H1 (cell line): Measurements from ENCODE around the gene PRF1.

Source experiments
- BRCA1 ChIP-seq: IDR thresholded peaks from 2 replicates; pipeline ENCODE4 v1.6.1; 2012; ENCODE audit warnings: low read depth, low read length, improper control_type of control experiment
- CHD2 ChIP-seq: IDR thresholded peaks from 2 replicates; pipeline ENCODE4 v1.6.1; 2012; ENCODE audit warnings: low read length, improper control_type of control experiment
- EP300 ChIP-seq, 2 experiments: IDR thresholded peaks; 1 replicate in 1 of 2; 2 replicates in 1 of 2; pipeline ENCODE4 v1.6.1; 2011 to 2012; ENCODE audit warnings: low read depth in 2 of 2, low read length in 2 of 2, mild to moderate bottlenecking in 2 of 2, borderline replicate concordance in 1 of 2, inconsistent platforms in 1 of 2, moderate library complexity in 1 of 2
- EZH2 ChIP-seq: fragments of 200-600 bp; sonication (generic); IDR thresholded peaks from 2 replicates; pipeline ENCODE4 v1.7.1; 2012; ENCODE audit warnings: low read depth, mild to moderate bottlenecking, moderate library complexity, low read length, inconsistent platforms; ENCODE audit not compliant: severe bottlenecking
- KDM1A ChIP-seq: fragments of 200-600, 300-600 bp; sonication (generic); IDR thresholded peaks from 2 replicates; pipeline ENCODE4 v1.7.1; 2016; ENCODE audit warnings: mild to moderate bottlenecking, low read length, borderline replicate concordance
- POLR2A ChIP-seq, 2 experiments: IDR thresholded peaks; 1 replicate in 1 of 2; 2 replicates in 1 of 2; pipeline ENCODE4 v1.6.1; 2011; ENCODE audit warnings: low read depth in 2 of 2, low read length in 2 of 2, mild to moderate bottlenecking in 2 of 2; ENCODE audit errors: control extremely low read depth in 1 of 2
- POLR2AphosphoS5 ChIP-seq: IDR thresholded peaks from 2 replicates; pipeline ENCODE4 v1.6.1; 2011; ENCODE audit warnings: low read depth, low read length
- RFX5 ChIP-seq: IDR thresholded peaks from 2 replicates; pipeline ENCODE4 v1.6.1; 2011; ENCODE audit warnings: low read depth, low read length, improper control_type of control experiment, borderline replicate concordance
- SUZ12 ChIP-seq: fragments of 200-600 bp; sonication (generic); IDR thresholded peaks from 2 replicates; pipeline ENCODE4 v1.6.1; 2012; ENCODE audit warnings: mild to moderate bottlenecking, inconsistent platforms, low read length, moderate library complexity, mixed read lengths
- TF ChIP-seq, protein P1 (sequence below): IDR thresholded peaks from 2 replicates; pipeline ENCODE4 v1.6.1; 2011; ENCODE audit warnings: low read depth, mild to moderate bottlenecking, low read length; ENCODE audit not compliant: insufficient read depth
- TF ChIP-seq, protein P2 (sequence below), 3 experiments: IDR thresholded peaks; 1 replicate in 2 of 3; 2 replicates in 1 of 3; pipeline versions ENCODE4 v1.5.1 to v1.6.1; 2011; ENCODE audit warnings: low read length in 3 of 3, mild to moderate bottlenecking in 3 of 3, inconsistent platforms in 2 of 3, low read depth in 1 of 3, moderate library complexity in 1 of 3; ENCODE audit not compliant: insufficient read depth in 1 of 3; ENCODE audit errors: control extremely low read depth in 1 of 3

DNA sequence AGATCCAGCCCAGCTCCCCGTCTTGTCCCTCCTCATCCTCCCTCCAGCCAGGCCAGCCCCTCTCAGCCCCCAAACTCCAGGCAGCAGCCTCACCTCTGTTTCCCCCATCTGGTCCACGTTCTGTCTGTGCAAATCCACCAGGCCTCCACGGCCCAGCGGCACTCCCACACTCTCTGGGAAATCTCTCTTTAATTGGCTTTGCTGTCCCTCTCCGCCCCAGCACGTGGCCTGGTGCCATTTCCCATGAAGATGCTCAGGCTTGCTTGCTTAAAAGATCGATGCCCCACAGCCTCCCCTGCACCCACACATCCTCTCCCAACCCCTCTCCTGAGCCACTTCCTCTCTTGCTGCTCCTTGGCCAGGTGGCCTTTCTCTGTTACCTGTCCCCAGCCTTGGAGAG lies 39.3 kb downstream of the PRF1 start:
- TF ChIP-seq, protein P1, sequence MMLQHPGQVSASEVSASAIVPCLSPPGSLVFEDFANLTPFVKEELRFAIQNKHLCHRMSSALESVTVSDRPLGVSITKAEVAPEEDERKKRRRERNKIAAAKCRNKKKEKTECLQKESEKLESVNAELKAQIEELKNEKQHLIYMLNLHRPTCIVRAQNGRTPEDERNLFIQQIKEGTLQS: no peak
- TF ChIP-seq SUZ12 (no peak), EZH2 (no peak), EP300 (IDR thresholded peaks at IDR 0.05; ENCODE audit: borderline replicate concordance in 1 of 2, low read depth in 2 of 2, low read length in 2 of 2) (no peak), BRCA1 (no peak), RFX5 (no peak), POLR2A (IDR thresholded peaks at IDR 0.05; ENCODE audit: control extremely low read depth in 1 of 2, low read depth in 2 of 2, low read length in 2 of 2) (no peak), KDM1A (no peak), CHD2 (no peak), POLR2AphosphoS5 (no peak)
- TF ChIP-seq, protein P2, sequence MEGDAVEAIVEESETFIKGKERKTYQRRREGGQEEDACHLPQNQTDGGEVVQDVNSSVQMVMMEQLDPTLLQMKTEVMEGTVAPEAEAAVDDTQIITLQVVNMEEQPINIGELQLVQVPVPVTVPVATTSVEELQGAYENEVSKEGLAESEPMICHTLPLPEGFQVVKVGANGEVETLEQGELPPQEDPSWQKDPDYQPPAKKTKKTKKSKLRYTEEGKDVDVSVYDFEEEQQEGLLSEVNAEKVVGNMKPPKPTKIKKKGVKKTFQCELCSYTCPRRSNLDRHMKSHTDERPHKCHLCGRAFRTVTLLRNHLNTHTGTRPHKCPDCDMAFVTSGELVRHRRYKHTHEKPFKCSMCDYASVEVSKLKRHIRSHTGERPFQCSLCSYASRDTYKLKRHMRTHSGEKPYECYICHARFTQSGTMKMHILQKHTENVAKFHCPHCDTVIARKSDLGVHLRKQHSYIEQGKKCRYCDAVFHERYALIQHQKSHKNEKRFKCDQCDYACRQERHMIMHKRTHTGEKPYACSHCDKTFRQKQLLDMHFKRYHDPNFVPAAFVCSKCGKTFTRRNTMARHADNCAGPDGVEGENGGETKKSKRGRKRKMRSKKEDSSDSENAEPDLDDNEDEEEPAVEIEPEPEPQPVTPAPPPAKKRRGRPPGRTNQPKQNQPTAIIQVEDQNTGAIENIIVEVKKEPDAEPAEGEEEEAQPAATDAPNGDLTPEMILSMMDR (IDR thresholded peaks at IDR 0.05; ENCODE audit: control extremely low read depth in 1 of 3, insufficient read depth in 1 of 3, low read depth in 1 of 3, low read length in 3 of 3): no peak
